Astrocyte of the spinal cord (primary cell): ENCODE data around the gene SERINC5.
A peak's percentile ranks its signal among the peaks of the same experiment; 100 is the strongest.
"Not testable (repeated sequence)": the region's sequence is repeated elsewhere in the genome, so short reads cannot be mapped to it uniquely, and the experiment has no call there.

Experiments
- DNase-seq: peaks from one replicate; pipeline ENCODE4 v3.0.0; 2011; ENCODE audit warnings: low read depth, low spot score
- H3K4me3 ChIP-seq: 2 replicates; pipeline ENCODE4 v1.5.1; 2011; ENCODE audit warnings: low read depth, mild to moderate bottlenecking, low read length, moderate library complexity
- CTCF ChIP-seq: IDR thresholded peaks from 2 replicates; pipeline ENCODE4 v1.5.1; 2012; ENCODE audit warnings: low read depth, mild to moderate bottlenecking, low read length, inconsistent platforms
- in situ Hi-C: cut with HindIII; loops from 2 replicates; pipeline ENCODE4 v1.10.0; 2017; ENCODE audit warnings: low sequenced_read_pairs

Gene SERINC5

GRCh38 chr5:80093796-80094195 lies 162.1 kb downstream of the SERINC5 start:
- H3K4me3 ChIP-seq, result no peak overlapping the region
- no peak for TF ChIP-seq CTCF
- DNase-seq, result no peak
- in situ Hi-C loops, result no loop called here

GRCh38 chr5:80092486-80093107 lies 163.3 kb downstream of the SERINC5 start:
- no peak for DNase-seq
- in situ Hi-C loops, result no loop called here
- TF ChIP-seq CTCF, result no peak
- H3K4me3 ChIP-seq, result no peak overlapping the region

- DNase-seq, result peak; percentile 62
- in situ Hi-C loops, H3K4me3 ChIP-seq: not testable (repeated sequence)
- peak; percentile 40 for TF ChIP-seq CTCF
Measured at GRCh38 chr5:80091792-80092192, 164.1 kb downstream of the SERINC5 start.

- DNase-seq, result no peak
- no peak overlapping the region for H3K4me3 ChIP-seq
- in situ Hi-C loops, result no loop called here
- no peak for TF ChIP-seq CTCF
Measured at GRCh38 chr5:80090884-80091166, 165.0 kb downstream of the SERINC5 start.

GRCh38 chr5:80083101-80083890 lies 172.6 kb downstream of the SERINC5 start:
- no peak overlapping the region for H3K4me3 ChIP-seq
- peak; percentile 55 for TF ChIP-seq CTCF
- peak; percentile 67 for DNase-seq
- in situ Hi-C loops, result no loop called here

GRCh38 chr5:80082731-80083100 lies 173.1 kb downstream of the SERINC5 start:
- DNase-seq, result peak; percentile 66
- peak; percentile 80 for TF ChIP-seq CTCF
- no peak overlapping the region for H3K4me3 ChIP-seq
- in situ Hi-C loops, result no loop called here
